Gastrocnemius medialis (tissue), 4 donors: ENCODE measurements around the gene NCAPH2.

ENCODE experiments used
- CTCF ChIP-seq, 5 experiments: fragments of 450-650 bp in 3 of 5; fragments of 200-600 bp in 2 of 5; sonication (generic) in 2 of 5; IDR thresholded peaks in 4 of 5; conservative IDR thresholded peaks in 1 of 5; 1 replicate in 4 of 5; 2 replicates in 1 of 5; pipeline ENCODE4 v1.5.1; 2016 to 2019; ENCODE audit warnings: antibody characterized with exemption in 5 of 5, mild to moderate bottlenecking in 3 of 5, moderate library complexity in 3 of 5
- POLR2A ChIP-seq, 2 donors: fragments of 450-650 bp; IDR thresholded peaks; one replicate each; pipeline ENCODE4 v1.6.1; 2017; ENCODE audit warnings: antibody characterized with exemption in 2 of 2, mild to moderate bottlenecking in 2 of 2, moderate library complexity in 2 of 2

- no peak for TF ChIP-seq CTCF (IDR thresholded peaks at IDR 0.05 in 4 of 5, conservative IDR thresholded peaks at IDR 0.05 in 1 of 5)
- no peak for TF ChIP-seq POLR2A (IDR thresholded peaks at IDR 0.05)
These were observed 40.1 kb upstream of the NCAPH2 start for GRCh38 chr22:50467773-50468440.
